PC-9 (cell line): ENCODE results near the gene FUT8. TPM values are rescaled to one million over a fixed set of nuclear protein-coding genes. Genes with fewer than 3 reads are reported as not detected.

ENCODE experiments used
- BruUV-seq: library from RNA; stranded (reverse); fragments of 400-500 nt; replicated peaks from 2 replicates; lab custom pipeline; 2021; lab: Mats Ljungman, UMichigan
- CTCF ChIA-PET: fragments of 300-600 bp; sonication (Branson Sonifier 250); formaldehyde crosslinking; loops from one replicate; lab custom pipeline; 2022; ENCODE audit warnings: antibody characterized with exemption; lab: Charles Lee
- POLR2A ChIA-PET: fragments of 300-600 bp; sonication (Branson Sonifier 250); formaldehyde crosslinking; loops from one replicate; lab custom pipeline; 2022; ENCODE audit warnings: antibody characterized with exemption; ENCODE audit not compliant: unreplicated experiment; lab: Charles Lee
- DNase-seq, 2 experiments: peaks; one replicate each; pipeline versions ENCODE4 v3.0.0 to v3.0.0-alpha.2; 2015 to 2022; ENCODE audit warnings: mixed read lengths in 1 of 2
- H2AFZ ChIP-seq: fragments of 200-600 bp; sonication (generic); 2 replicates; pipeline ENCODE4 v1.8.1; 2017; ENCODE audit warnings: antibody characterized with exemption
- H3F3A ChIP-seq: fragments of 200-600 bp; sonication (generic); 2 replicates; pipeline ENCODE4 v1.8.1; 2017; ENCODE audit warnings: antibody characterized with exemption, mild to moderate bottlenecking, low read depth; ENCODE audit not compliant: insufficient read depth
- H3K27ac ChIP-seq: fragments of 200-600 bp; sonication (generic); 2 replicates; pipeline ENCODE4 v1.6.1; 2016; ENCODE audit warnings: mixed run types
- H3K27me3 ChIP-seq: fragments of 200-600 bp; sonication (generic); 2 replicates; pipeline ENCODE4 v1.6.1; 2016; ENCODE audit warnings: low read depth, mixed run types; ENCODE audit not compliant: insufficient read depth
- H3K36me3 ChIP-seq: fragments of 200-600 bp; sonication (generic); 2 replicates; pipeline ENCODE4 v1.6.1; 2016; ENCODE audit warnings: low read depth, mixed run types
- H3K4me1 ChIP-seq: fragments of 200-600 bp; sonication (generic); replicated peaks from 2 replicates; pipeline ENCODE4 v1.6.1; 2016; ENCODE audit warnings: mixed run types; ENCODE audit not compliant: insufficient read depth
- H3K4me2 ChIP-seq: fragments of 200-600 bp; sonication (generic); 2 replicates; pipeline ENCODE4 v1.6.1; 2017; ENCODE audit warnings: mixed run types
- H3K4me3 ChIP-seq: fragments of 200-600 bp; sonication (generic); 2 replicates; pipeline ENCODE4 v1.6.1; 2016; ENCODE audit warnings: mixed run types
- H3K79me2 ChIP-seq: fragments of 200-600 bp; sonication (generic); 2 replicates; pipeline ENCODE4 v1.6.1; 2017; ENCODE audit warnings: low read depth, mixed run types
- H3K9me2 ChIP-seq: fragments of 200-600 bp; sonication (generic); 2 replicates; pipeline ENCODE4 v1.8.1; 2017; ENCODE audit warnings: mild to moderate bottlenecking; ENCODE audit not compliant: insufficient read depth
- H3K9me3 ChIP-seq: fragments of 200-600 bp; sonication (generic); 2 replicates; pipeline ENCODE4 v1.8.1; 2016; ENCODE audit warnings: low read depth; ENCODE audit not compliant: insufficient read depth
- H4K20me1 ChIP-seq: fragments of 200-600 bp; sonication (generic); 2 replicates; pipeline ENCODE4 v1.8.1; 2017; ENCODE audit not compliant: insufficient read depth
- CTCF ChIP-seq: fragments of 200-600 bp; sonication (generic); conservative IDR thresholded peaks from 2 replicates; pipeline ENCODE4 v1.6.1; 2017; ENCODE audit warnings: mixed run types, antibody characterized with exemption, mild to moderate bottlenecking, moderate library complexity
- EZH2 ChIP-seq: fragments of 200-600 bp; sonication (generic); IDR thresholded peaks from 2 replicates; pipeline ENCODE4 v1.8.0; 2017; ENCODE audit warnings: antibody characterized with exemption, low read depth
- intact Hi-C: fragments of 100-400 bp; cut with micrococcal nuclease; formaldehyde crosslinking; loops from one replicate; pipeline ENCODE4 v1.10.0; 2022; ENCODE audit not compliant: unreplicated experiment
- total RNA-seq: library from RNA; stranded (reverse); gene quantifications from 2 replicates; pipeline ENCODE4 v1.2.3, GENCODE V29; 2021

The FUT8 gene
- total RNA-seq, 1 experiment from 2014 or later, result 134 TPM

DNA sequence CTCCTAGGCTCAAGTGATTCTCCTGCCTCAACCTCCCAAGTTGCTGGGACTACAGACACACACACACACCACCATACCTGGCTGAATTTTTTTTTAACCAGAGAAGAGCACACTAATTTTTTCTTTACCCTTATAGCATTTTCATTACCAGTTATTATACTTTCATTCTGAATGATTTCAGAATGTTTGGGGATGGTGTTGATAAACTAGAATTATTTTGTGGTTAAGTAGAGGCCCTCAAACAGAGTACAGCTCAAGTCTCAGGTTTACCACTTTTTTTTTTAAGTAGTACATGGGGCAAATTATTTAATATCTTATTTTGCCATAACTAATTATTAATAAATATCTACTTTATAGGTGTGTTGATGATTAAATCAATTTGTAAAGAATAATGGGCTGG is 86.6 kb downstream of the FUT8 start:
- peaks cover 64% of the 10 kb centered on the region for H3F3A ChIP-seq
- peaks cover 99% of the 10 kb centered on the region for H3K79me2 ChIP-seq
- no peak overlapping the region for H3K27ac ChIP-seq
- H3K4me3 ChIP-seq, result no peak overlapping the region
- ChIA-PET CTCF (no interaction called here), POLR2A (no interaction called here)
- no peak overlapping the region for H2AFZ ChIP-seq
- no peak for DNase-seq
- H3K4me1 ChIP-seq, result no peaks in the 10 kb centered on the region; the same call in none of the 2 replicates
- no peaks in the 10 kb centered on the region for H3K9me2 ChIP-seq
- H3K27me3 ChIP-seq, result no peaks in the 10 kb centered on the region
- intact Hi-C loops, result no loop called here
- H3K4me2 ChIP-seq, result no peak overlapping the region
- no peak for TF ChIP-seq EZH2
- no TSS peak for BruUV-seq
- H3K9me3 ChIP-seq, result 0 out of 2 replicates have a peak, but pooled peaks cover 3% of the 10 kb centered on the region
- peaks cover 8% of the 10 kb centered on the region; the same call in 1 of the 2 replicates for H3K36me3 ChIP-seq
- peaks cover 30% of the 10 kb centered on the region for H4K20me1 ChIP-seq

DNA sequence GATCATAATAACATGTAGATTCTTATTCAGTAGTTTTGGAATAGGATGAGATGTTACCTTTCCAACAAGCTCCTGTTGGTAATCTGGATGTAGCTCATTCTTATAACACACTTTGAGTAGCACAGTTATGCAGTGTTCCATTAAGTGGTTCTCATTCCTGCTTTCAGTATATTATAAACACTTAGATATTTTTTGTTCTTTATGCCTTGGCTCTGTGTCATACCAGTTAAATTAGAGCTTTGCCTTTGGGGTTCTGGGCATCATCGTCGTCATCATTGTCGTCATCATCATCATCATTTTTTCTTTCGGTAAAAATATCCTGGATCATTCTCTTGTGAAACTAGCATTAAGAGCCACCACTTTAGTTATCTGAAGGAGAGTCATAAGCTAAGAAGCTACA is 87.5 kb downstream of the FUT8 start:
- CTCF ChIA-PET, result no interaction called here
- no TSS peak for BruUV-seq

GRCh38 chr14:65501328-65501727 is 88.8 kb downstream of the FUT8 start:
- intact Hi-C loops, result no loop called here
- no TSS peak for BruUV-seq
- H3K4me3 ChIP-seq, result no peak overlapping the region
- 0 out of 2 replicates have a peak, but pooled peaks cover 4% of the 10 kb centered on the region for H3K36me3 ChIP-seq
- peaks cover 56% of the 10 kb centered on the region for H3F3A ChIP-seq
- no peak for DNase-seq
- no peak for TF ChIP-seq CTCF
- no peak for TF ChIP-seq EZH2
- H4K20me1 ChIP-seq, result peaks cover 44% of the 10 kb centered on the region
- H3K4me2 ChIP-seq, result no peak overlapping the region
- no peaks in the 10 kb centered on the region for H3K9me3 ChIP-seq
- no peaks in the 10 kb centered on the region for H3K9me2 ChIP-seq
- H3K27me3 ChIP-seq, result no peaks in the 10 kb centered on the region
- no peaks in the 10 kb centered on the region; the same call in 1 of the 2 replicates for H3K4me1 ChIP-seq
- CTCF ChIA-PET, result interaction anchor here (1.4 kb wide), 1 partner anchor 86 kb away, joined by 4 read pairs; no protein-coding TSS in a partner anchor
- H2AFZ ChIP-seq, result no peak overlapping the region
- peaks cover 96% of the 10 kb centered on the region for H3K79me2 ChIP-seq
- peak overlapping the region; percentile 14; the same call in 1 of the 2 replicates for H3K27ac ChIP-seq
- POLR2A ChIA-PET, result interaction anchor here (0.6 kb wide), 1 partner anchor 11 kb away, joined by 4 read pairs; no protein-coding TSS in a partner anchor

More for the DNA sequence above, 87.5 kb downstream of the FUT8 start:
- Histone ChIP-seq H3K27me3 (no peaks in the 10 kb centered on the region), H3F3A (peaks cover 65% of the 10 kb centered on the region), H3K79me2 (peaks cover 98% of the 10 kb centered on the region), H3K4me2 (no peak overlapping the region), H3K27ac (0 out of 2 replicates have a peak overlapping the region, but pooled peaks have one; percentile 0), H3K9me3 (0 out of 2 replicates have a peak, but pooled peaks cover 3% of the 10 kb centered on the region), H3K9me2 (no peaks in the 10 kb centered on the region), H4K20me1 (peaks cover 35% of the 10 kb centered on the region), H3K36me3 (0 out of 2 replicates have a peak, but pooled peaks cover 8% of the 10 kb centered on the region), H3K4me1 (no peaks in the 10 kb centered on the region; the same call in 1 of the 2 replicates), H3K4me3 (no peak overlapping the region), H2AFZ (no peak overlapping the region)
- POLR2A ChIA-PET, result interaction anchor here (0.5 kb wide), 1 partner anchor 121 kb away, joined by 8 read pairs; no protein-coding TSS in a partner anchor
- DNase-seq, result no peak
- no peak for TF ChIP-seq EZH2
- TF ChIP-seq CTCF, result no peak
- intact Hi-C loops, result no loop called here
